Astrocyte of the cerebellum (primary cell): Measurements from ENCODE around the gene CEBPG.
A peak's percentile ranks its signal among the peaks of the same experiment; 100 is the strongest.

Experiments used
- DNase-seq: peaks from one replicate; pipeline ENCODE4 v3.0.0-alpha.2; 2011; ENCODE audit warnings: low read depth
- H3K4me3 ChIP-seq: 2 replicates; pipeline ENCODE4 v1.5.1; 2011; ENCODE audit warnings: mild to moderate bottlenecking, low read depth, low read length, moderate library complexity
- CTCF ChIP-seq: IDR thresholded peaks from 2 replicates; pipeline ENCODE4 v1.5.1; 2012; ENCODE audit warnings: low read length, low read depth, moderate library complexity, mild to moderate bottlenecking; ENCODE audit errors: missing control alignments
- in situ Hi-C: cut with HindIII; loops from 2 replicates; pipeline ENCODE4 v1.10.0; 2017; ENCODE audit warnings: low sequenced_read_pairs

Gene CEBPG

GRCh38 chr19:33368074-33368864, 5.2 kb upstream of the CEBPG start:
- TF ChIP-seq CTCF, result no peak
- H3K4me3 ChIP-seq, result no peak overlapping the region
- DNase-seq, result no peak
- in situ Hi-C loops, result no loop called here

GRCh38 chr19:33370783-33371182, 2.7 kb upstream of the CEBPG start:
- DNase-seq, result no peak
- TF ChIP-seq CTCF, result no peak
- in situ Hi-C loops, result no loop called here
- H3K4me3 ChIP-seq, result no peak overlapping the region

- in situ Hi-C loops, result no loop called here
- H3K4me3 ChIP-seq, result peak overlapping the region; percentile 65
- DNase-seq, result no peak
- TF ChIP-seq CTCF, result no peak
Observed at GRCh38 chr19:33374236-33374714, 766 bp downstream of the CEBPG start.

GRCh38 chr19:33375156-33375836, 1.8 kb downstream of the CEBPG start:
- peak overlapping the region; percentile 65 for H3K4me3 ChIP-seq
- DNase-seq, result no peak
- in situ Hi-C loops, result no loop called here
- no peak for TF ChIP-seq CTCF

GRCh38 chr19:33375837-33376159, 2.3 kb downstream of the CEBPG start:
- no peak overlapping the region for H3K4me3 ChIP-seq
- in situ Hi-C loops, result no loop called here
- no peak for DNase-seq
- no peak for TF ChIP-seq CTCF

- peak; percentile 77 for DNase-seq
- TF ChIP-seq CTCF, result no peak
- in situ Hi-C loops, result no loop called here
- no peak overlapping the region for H3K4me3 ChIP-seq
Observed at GRCh38 chr19:33376423-33376822, 2.9 kb downstream of the CEBPG start.
